Stimulated activated CD8-positive, alpha-beta memory T cell treated with anti-CD3 and anti-CD28 coated beads, Interleukin-7, amount 100 ng/mL, for 48 hours (primary cell): ENCODE results near the gene USP11.
A peak's percentile ranks its signal among the peaks of the same experiment; 100 is the strongest.

Experiments
- DNase-seq, 2 donors: peaks; one replicate each; pipeline ENCODE4 v3.0.0-alpha.2; 2020; ENCODE audit warnings: low read depth in 1 of 2; ENCODE audit errors: extremely low read depth in 1 of 2

Gene USP11

GRCh38 chrX:47202877-47203276, 29.9 kb upstream of the USP11 start:
- no peak for DNase-seq

DNA sequence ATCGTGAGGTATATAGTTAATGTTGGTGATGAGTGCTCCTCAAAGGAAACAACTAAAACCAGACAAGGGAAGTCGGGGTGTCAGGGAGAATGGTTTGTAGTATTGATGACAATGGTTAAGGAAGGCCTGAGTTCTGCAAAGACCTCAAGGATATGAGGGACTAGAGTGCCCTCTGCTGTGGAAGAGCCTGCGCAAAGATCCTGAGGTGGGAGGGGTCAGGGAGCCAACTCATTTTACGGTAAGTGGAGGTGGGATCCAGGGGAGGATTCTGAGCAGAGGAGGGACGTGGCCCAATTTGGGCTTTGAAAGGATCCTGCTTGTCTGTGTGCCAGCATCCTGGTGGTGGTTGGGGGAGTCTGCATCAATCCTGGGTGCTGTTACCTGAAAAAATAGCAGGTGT, 27.8 kb upstream of the USP11 start:
- DNase-seq, result no peak

- no peak for DNase-seq
Measured at GRCh38 chrX:47206316-47206715, 26.5 kb upstream of the USP11 start.

DNA sequence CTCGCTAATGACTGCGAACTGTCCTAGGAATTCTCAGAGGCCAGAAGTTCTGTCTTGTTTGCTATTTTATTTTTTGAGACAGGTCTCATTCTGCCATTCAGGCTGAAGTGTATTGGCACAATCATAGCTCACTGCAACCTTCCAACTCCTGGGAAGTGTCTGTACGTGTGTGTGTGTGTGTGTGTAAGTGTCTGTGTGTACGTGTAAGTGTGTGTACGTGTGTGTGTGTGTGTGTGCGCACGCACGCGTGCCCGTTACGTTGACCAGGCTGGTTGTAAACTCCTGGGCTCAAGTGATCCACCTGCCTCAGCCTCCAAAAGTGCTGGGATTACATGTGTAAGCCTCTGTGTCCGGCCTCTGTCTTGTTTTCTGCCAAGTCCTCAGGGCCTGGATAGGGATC, 24.7 kb upstream of the USP11 start:
- DNase-seq, result no peak

GRCh38 chrX:47209508-47210238, 23.1 kb upstream of the USP11 start:
- no peak for DNase-seq

- no peak for DNase-seq
Measured at GRCh38 chrX:47210661-47211425, 22.0 kb upstream of the USP11 start.

DNA sequence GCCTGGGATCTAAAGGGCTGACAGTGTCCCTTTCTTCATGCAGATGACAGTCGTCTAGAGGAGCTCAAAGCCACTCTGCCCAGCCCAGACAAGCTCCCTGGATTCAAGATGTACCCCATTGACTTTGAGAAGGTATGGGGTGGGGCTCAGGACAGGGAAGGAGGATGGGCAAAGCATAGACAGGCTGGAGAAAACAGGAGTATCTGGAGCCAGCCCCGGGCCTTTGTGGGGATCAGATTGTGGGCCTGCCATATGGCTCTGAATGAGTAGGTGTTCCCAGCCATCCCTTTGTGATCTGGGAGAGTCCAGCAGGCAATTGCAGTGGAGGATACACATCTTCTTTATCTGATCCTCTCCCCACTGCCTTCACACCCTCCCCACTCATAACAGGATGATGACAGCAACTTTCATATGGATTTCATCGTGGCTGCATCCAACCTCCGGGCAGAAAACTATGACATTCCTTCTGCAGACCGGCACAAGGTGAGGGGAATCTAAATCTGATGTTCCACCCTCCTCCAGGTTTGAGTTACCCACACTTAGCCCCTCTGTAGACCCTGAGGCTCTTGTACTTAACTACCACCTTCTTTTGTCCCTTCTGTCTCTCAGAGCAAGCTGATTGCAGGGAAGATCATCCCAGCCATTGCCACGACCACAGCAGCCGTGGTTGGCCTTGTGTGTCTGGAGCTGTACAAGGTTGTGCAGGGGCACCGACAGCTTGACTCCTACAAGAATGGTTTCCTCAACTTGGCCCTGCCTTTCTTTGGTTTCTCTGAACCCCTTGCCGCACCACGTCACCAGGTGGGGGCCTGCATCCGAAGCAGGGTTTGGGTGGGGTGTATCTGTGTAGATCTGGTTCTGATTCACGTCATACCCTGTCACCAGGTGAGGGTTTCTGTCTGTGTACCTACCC, 20.2 kb upstream of the USP11 start:
- DNase-seq, result no peak

DNA sequence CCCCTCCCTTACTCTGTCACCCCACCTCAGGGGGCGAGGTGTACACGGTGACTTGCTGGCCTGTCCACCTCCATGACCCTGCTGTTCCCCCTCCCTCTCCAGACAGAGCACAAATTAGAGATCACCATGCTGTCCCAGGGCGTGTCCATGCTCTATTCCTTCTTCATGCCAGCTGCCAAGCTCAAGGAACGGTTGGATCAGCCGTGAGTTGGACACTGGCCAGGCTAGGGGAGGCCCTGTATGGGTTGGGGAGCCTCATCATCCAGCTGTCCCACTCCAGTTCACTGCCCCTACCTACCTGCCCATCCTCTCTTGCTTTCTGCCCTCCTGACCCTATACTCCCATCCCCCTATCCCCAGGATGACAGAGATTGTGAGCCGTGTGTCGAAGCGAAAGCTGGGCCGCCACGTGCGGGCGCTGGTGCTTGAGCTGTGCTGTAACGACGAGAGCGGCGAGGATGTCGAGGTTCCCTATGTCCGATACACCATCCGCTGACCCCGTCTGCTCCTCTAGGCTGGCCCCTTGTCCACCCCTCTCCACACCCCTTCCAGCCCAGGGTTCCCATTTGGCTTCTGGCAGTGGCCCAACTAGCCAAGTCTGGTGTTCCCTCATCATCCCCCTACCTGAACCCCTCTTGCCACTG, 18.3 kb upstream of the USP11 start:
- DNase-seq, result no peak

- no peak for DNase-seq
Measured at GRCh38 chrX:47215291-47215900, 17.4 kb upstream of the USP11 start.

- DNase-seq, result no peak
Measured at GRCh38 chrX:47216393-47216925, 16.4 kb upstream of the USP11 start.

DNA sequence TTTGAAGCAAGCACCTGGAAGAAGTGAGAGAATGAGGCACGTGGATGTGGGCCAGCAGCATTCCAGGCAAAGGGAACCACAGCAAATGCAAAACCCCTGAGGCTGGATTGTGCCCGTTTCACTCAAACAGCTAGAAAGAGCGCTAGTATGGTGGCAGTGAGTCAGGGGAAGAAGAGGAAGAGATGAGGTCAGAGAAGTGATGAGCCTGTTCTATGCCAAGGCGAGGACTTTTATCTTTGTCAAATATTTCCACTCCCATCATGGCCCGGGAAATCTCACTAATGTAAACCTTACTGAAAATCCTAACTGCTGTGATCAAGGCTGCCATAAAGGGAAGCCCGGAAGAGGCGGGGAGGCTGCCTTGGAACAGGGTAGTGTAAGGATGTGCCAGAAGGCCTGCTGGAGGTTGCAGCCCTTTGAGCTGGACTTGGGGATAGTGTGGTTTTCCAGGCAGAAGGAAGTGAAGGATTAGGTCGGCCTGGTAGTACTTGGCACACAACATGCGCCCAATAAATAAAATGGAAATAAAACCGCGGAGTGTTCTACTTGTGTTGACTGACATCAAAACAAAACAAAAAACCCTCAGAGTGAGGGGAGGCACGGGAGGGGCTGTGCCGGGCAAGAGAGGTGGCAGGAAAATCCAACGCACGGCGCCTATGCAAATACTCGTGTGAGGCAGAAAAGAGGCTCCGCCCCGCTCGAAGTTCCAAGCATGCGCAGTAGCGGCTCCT, 15.5 kb upstream of the USP11 start:
- DNase-seq, result no peak

- peak; percentile 89 to 93 for DNase-seq
Measured at GRCh38 chrX:47217852-47218279, 14.9 kb upstream of the USP11 start.

- peak; percentile 27 to 67 for DNase-seq
Measured at GRCh38 chrX:47218280-47218919, 14.4 kb upstream of the USP11 start, which contains the start of gene CDK16. Gene CDK16 (plus strand): TSS chrX:47218681. CDS start chrX:47223558, 4,877 bp downstream.

- peak; percentile 15 to 18 for DNase-seq
Measured at GRCh38 chrX:47218920-47219815, 13.6 kb upstream of the USP11 start.

- no peak for DNase-seq
Measured at GRCh38 chrX:47221756-47222155, 11.1 kb upstream of the USP11 start.

GRCh38 chrX:47222751-47223350, 10.0 kb upstream of the USP11 start:
- DNase-seq, result no peak

DNA sequence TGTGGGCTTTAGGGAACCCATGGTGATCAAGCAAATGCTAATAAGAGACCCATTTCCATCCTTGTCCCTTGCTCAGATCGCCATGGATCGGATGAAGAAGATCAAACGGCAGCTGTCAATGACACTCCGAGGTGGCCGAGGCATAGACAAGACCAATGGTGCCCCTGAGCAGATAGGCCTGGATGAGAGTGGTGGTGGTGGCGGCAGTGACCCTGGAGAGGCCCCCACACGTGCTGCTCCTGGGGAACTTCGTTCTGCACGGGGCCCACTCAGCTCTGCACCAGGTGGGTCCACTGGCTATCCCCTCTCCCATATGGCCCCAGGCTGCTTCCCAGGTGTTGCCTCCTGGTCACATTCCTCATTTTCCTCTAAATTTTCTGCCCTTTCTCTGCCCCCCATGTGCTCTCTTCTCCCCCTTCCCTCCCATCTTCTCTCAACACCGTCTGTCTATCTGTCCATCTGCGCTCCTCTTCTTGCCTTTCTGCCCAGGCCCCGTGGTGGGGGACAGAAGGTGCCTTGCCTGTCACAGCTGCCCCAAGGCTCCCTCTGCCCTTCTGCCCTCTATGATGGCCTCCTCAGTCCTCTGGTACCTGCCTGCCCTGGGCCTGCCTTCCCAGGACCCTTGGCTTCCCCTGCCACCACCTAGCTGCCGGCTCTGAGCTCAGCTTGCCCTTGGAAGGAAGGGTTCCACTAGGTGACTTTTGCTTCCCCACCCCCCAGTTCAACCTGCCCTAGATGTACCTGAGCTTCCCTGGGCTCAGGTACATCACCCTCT, 9.1 kb upstream of the USP11 start:
- no peak for DNase-seq
